OCI-LY1 (cell line): Measurements from ENCODE around the gene FBN1.

ENCODE experiments used
- CTCF ChIP-seq: fragments of 200-600 bp; sonication (generic), shearing (Covaris generic); IDR thresholded peaks from 2 replicates; pipeline ENCODE4 v1.5.1; 2017; ENCODE audit warnings: mild to moderate bottlenecking, antibody characterized with exemption, low read length, moderate library complexity, mixed read lengths
- EZH2 ChIP-seq: fragments of 200-600 bp; sonication (generic), shearing (Covaris generic); IDR thresholded peaks from 2 replicates; pipeline ENCODE4 v1.8.0; 2017; ENCODE audit warnings: borderline replicate concordance, mixed run types, mild to moderate bottlenecking, antibody characterized with exemption, low read length, moderate library complexity, mixed read lengths

GRCh38 chr15:48614051-48614450 is 31.5 kb downstream of the FBN1 start:
- TF ChIP-seq CTCF (no peak), EZH2 (no peak)
